ENCODE data around the gene CDC42EP4.

DNA sequence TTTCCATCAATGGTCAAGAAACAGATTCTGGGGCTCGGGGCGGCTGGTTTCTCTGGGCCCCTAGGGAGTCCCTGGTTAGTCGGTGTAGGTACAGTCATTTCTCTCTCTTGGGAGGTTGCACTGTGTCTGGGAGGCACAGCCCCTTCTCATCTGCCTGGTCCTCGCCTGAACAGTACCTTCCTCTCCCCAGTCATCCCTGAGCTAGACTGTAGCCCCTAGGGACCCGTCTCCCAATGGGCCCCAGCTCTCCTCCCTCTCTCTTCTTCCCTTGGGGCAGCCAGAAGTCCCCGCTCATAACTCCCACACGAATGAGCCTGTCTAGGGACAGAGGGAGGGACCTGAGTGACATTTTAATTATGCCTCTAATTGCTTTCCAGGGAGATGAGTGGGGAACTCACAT is 29.9 kb downstream of the CDC42EP4 start:
- TF ChIP-seq, protein P1, sequence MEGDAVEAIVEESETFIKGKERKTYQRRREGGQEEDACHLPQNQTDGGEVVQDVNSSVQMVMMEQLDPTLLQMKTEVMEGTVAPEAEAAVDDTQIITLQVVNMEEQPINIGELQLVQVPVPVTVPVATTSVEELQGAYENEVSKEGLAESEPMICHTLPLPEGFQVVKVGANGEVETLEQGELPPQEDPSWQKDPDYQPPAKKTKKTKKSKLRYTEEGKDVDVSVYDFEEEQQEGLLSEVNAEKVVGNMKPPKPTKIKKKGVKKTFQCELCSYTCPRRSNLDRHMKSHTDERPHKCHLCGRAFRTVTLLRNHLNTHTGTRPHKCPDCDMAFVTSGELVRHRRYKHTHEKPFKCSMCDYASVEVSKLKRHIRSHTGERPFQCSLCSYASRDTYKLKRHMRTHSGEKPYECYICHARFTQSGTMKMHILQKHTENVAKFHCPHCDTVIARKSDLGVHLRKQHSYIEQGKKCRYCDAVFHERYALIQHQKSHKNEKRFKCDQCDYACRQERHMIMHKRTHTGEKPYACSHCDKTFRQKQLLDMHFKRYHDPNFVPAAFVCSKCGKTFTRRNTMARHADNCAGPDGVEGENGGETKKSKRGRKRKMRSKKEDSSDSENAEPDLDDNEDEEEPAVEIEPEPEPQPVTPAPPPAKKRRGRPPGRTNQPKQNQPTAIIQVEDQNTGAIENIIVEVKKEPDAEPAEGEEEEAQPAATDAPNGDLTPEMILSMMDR (conservative IDR thresholded peaks at IDR 0.05 in 1 of 2, IDR thresholded peaks at IDR 0.05 in 1 of 2; ENCODE audit: low read depth in 1 of 2, low read length in 2 of 2) = no peak
- TF ChIP-seq EZH2 (IDR thresholded peaks at IDR 0.05; ENCODE audit: low read length, missing control alignments) = no peak

Data from fibroblast of lung (primary cell).